GM12891 (cell line): ENCODE results near the gene EYS.

Experiments used
- PAX5 ChIP-seq: IDR thresholded peaks from 2 replicates; pipeline ENCODE4 v1.6.1; 2011; ENCODE audit warnings: low read length, moderate library complexity, mild to moderate bottlenecking; ENCODE audit not compliant: insufficient read depth, severe bottlenecking
- POLR2A ChIP-seq: IDR thresholded peaks from 2 replicates; pipeline ENCODE4 v1.6.1; 2011; ENCODE audit warnings: low read depth, low read length, control low read depth

DNA sequence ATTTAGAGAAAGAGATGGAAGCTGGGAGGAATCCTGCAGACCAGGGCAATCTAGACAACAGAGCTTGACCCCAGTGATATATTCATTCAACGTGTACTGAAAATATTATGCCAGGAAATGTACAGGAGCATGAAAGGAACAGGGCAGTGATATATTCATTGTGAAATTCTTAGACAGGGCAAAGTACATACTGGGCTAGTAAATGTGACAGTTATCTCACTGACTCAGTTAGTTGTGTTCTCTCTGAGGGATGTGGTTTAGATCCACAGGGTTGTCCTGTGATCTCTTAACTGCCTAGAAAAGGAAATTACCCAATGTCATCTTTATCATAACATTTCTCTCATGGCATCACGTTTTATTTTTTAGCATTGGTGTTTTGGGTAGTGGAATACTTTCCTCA lies 891.3 kb downstream of the EYS start:
- TF ChIP-seq POLR2A: no peak
- no peak for TF ChIP-seq PAX5
